HG02943 (cell line): ENCODE measurements around the gene CORO2B.
"Not testable (repeated sequence)": the region's sequence is repeated elsewhere in the genome, so short reads cannot be mapped to it uniquely, and the experiment has no call there.

ENCODE experiments used
- ATAC-seq: cut with Tn5 transposase; IDR thresholded peaks from one replicate; pipeline ENCODE4 v1.9.1; 2021; ENCODE audit warnings: mild to moderate bottlenecking, low read depth, moderate library complexity; ENCODE audit not compliant: unreplicated experiment

CORO2B gene

GRCh38 chr15:68641376-68641775 is 62.6 kb downstream of the CORO2B start:
- ATAC-seq = no peak

- ATAC-seq = no peak
These were observed 63.7 kb downstream of the CORO2B start for GRCh38 chr15:68642491-68642845.

GRCh38 chr15:68643216-68643830 is 64.5 kb downstream of the CORO2B start:
- no peak for ATAC-seq

- ATAC-seq = no peak
These were observed 65.5 kb downstream of the CORO2B start for GRCh38 chr15:68644083-68644904.

GRCh38 chr15:68644996-68645395 is 66.2 kb downstream of the CORO2B start:
- no peak for ATAC-seq

- ATAC-seq = no peak
These were observed 67.4 kb downstream of the CORO2B start for GRCh38 chr15:68646156-68646555.

- no peak for ATAC-seq
These were observed 67.9 kb downstream of the CORO2B start for GRCh38 chr15:68646696-68647095.

GRCh38 chr15:68647361-68647760 is 68.6 kb downstream of the CORO2B start:
- ATAC-seq = not testable (repeated sequence)

GRCh38 chr15:68650901-68651709 is 72.3 kb downstream of the CORO2B start:
- no peak for ATAC-seq

GRCh38 chr15:68651916-68652525 is 73.2 kb downstream of the CORO2B start:
- ATAC-seq = no peak

- ATAC-seq = no peak
These were observed 74.3 kb downstream of the CORO2B start for GRCh38 chr15:68653031-68653635.

GRCh38 chr15:68653801-68654200 is 75.0 kb downstream of the CORO2B start:
- ATAC-seq = no peak

- no peak for ATAC-seq
These were observed 76.2 kb downstream of the CORO2B start for GRCh38 chr15:68654786-68655560.

GRCh38 chr15:68655686-68656437 is 77.1 kb downstream of the CORO2B start:
- no peak for ATAC-seq

GRCh38 chr15:68656438-68656739 is 77.6 kb downstream of the CORO2B start:
- no peak for ATAC-seq

- no peak for ATAC-seq
These were observed 79.4 kb downstream of the CORO2B start for GRCh38 chr15:68658151-68658550.

- no peak for ATAC-seq
These were observed 80.0 kb downstream of the CORO2B start for GRCh38 chr15:68658641-68659358.

- no peak for ATAC-seq
These were observed 84.7 kb downstream of the CORO2B start for GRCh38 chr15:68663526-68663925.
